ENCODE data around the gene VEPH1. TPM values are rescaled to one million over a fixed set of nuclear protein-coding genes. Genes with fewer than 3 reads are reported as not detected.

VEPH1 gene
- total RNA-seq, 1 donor from 2014 or later = 0.16 TPM

DNA sequence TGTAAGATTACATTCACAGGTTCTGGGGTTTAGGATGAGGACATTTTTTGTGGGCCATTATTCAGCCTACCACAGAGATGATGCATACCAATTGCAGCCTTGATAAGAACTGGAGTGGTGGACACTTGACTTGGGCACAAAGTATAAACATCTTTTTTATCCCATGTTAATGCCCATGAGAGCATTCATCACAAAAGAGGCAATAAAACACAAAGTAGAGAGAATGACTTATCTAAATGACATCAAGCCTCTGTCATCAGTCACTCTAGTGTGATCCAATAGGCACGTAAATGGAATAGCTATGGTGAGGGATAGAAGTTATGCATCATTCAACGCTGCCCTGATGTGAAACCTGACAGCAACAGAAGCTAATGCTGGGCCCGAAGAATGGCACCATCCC, 25.8 kb downstream of the VEPH1 start:
- intact Hi-C loops (cut with micrococcal nuclease) = no loop called here
- DNase-seq = no peak
- Histone ChIP-seq H3K36me3 (no peaks in the 10 kb centered on the region), H3K9me3 (replicated peaks) (peaks cover 10% of the 10 kb centered on the region), H3K4me1 (no peaks in the 10 kb centered on the region), H3K27ac (replicated peaks) (no peak overlapping the region), H3K4me3 (no peak overlapping the region), H3K27me3 (ENCODE audit: low read depth) (no peaks in the 10 kb centered on the region)
- TF ChIP-seq, protein P1, sequence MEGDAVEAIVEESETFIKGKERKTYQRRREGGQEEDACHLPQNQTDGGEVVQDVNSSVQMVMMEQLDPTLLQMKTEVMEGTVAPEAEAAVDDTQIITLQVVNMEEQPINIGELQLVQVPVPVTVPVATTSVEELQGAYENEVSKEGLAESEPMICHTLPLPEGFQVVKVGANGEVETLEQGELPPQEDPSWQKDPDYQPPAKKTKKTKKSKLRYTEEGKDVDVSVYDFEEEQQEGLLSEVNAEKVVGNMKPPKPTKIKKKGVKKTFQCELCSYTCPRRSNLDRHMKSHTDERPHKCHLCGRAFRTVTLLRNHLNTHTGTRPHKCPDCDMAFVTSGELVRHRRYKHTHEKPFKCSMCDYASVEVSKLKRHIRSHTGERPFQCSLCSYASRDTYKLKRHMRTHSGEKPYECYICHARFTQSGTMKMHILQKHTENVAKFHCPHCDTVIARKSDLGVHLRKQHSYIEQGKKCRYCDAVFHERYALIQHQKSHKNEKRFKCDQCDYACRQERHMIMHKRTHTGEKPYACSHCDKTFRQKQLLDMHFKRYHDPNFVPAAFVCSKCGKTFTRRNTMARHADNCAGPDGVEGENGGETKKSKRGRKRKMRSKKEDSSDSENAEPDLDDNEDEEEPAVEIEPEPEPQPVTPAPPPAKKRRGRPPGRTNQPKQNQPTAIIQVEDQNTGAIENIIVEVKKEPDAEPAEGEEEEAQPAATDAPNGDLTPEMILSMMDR (IDR thresholded peaks at IDR 0.05; ENCODE audit: borderline replicate concordance) = no peak

DNA sequence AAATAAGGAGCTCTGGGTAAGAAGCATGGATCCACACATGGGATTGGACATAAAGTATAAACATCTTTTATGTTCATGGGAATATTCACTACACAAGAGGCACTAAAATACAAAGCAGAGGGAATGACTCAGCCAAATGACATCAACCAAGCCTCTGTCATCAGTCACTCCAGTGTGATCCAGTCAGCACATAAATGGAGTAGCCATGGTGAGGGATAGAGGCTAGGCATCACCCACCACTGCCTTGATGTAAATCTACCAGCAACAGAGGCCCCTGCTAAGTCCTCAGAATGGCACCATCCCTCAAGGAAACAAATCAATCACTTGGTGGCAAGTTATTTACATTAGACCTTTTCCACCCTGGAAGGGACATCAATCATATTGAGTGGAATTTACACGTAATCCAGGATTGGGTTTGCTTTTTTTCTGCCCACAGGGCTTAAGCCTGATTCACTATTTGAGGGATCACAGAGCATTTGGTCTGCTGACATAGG, 27.2 kb downstream of the VEPH1 start:
- no peaks in the 10 kb centered on the region for H3K4me1 ChIP-seq
- no peaks in the 10 kb centered on the region for H3K9me3 ChIP-seq (replicated peaks)
- intact Hi-C loops (cut with micrococcal nuclease) = no loop called here
- no peak overlapping the region for H3K4me3 ChIP-seq
- no peaks in the 10 kb centered on the region for H3K27me3 ChIP-seq (ENCODE audit: low read depth)
- no peaks in the 10 kb centered on the region for H3K36me3 ChIP-seq
- DNase-seq = no peak
- H3K27ac ChIP-seq (replicated peaks) = no peak overlapping the region
- TF ChIP-seq, protein P1 (IDR thresholded peaks at IDR 0.05; ENCODE audit: borderline replicate concordance) = no peak

DNA sequence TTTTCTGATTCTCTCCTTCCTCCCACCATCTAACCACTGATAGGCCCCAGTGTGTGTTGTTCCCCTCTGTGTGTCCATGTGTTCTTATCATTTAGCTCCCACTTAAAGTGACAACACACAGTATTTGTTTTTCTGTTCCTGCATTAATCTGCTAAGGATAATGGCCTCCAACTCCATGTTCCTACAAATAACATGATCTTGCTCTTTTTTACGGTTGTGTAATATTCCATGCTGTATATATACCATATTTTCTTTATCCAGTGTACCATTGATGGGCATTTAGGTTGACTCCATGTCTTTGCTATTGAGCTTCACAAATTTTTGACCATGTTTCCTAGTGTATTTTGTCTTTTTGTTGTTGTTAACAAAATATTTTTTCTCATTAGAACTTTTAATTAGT, 30.6 kb downstream of the VEPH1 start:
- Histone ChIP-seq H3K4me1 (no peaks in the 10 kb centered on the region), H3K27ac (replicated peaks) (no peak overlapping the region), H3K36me3 (no peaks in the 10 kb centered on the region), H3K9me3 (replicated peaks) (no peaks in the 10 kb centered on the region), H3K4me3 (no peak overlapping the region), H3K27me3 (ENCODE audit: low read depth) (no peaks in the 10 kb centered on the region)
- no peak for DNase-seq
- intact Hi-C loops (cut with micrococcal nuclease) = no loop called here
- TF ChIP-seq, protein P1 (IDR thresholded peaks at IDR 0.05; ENCODE audit: borderline replicate concordance) = no peak

DNA sequence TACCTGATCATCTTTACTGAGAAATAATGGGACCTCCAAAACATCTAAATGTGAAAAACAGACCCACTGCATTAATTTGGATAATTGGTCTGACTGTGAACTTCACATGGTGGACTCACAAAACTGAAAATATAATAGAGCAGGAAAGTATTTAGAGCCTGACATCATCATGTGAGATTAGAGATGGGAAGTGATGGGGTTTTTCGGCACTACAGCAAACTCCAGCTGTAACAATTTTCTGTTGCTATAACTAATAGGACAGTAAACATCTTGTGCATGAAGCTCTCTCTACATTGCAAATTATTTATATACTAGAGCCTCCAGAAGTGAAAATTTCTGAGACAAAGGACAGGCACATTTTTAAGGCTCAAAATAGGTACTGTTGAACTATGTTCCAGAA, 32.2 kb downstream of the VEPH1 start:
- TF ChIP-seq, protein P1 (IDR thresholded peaks at IDR 0.05; ENCODE audit: borderline replicate concordance) = no peak
- no peak overlapping the region for H3K4me3 ChIP-seq
- intact Hi-C loops (cut with micrococcal nuclease) = no loop called here
- no peaks in the 10 kb centered on the region for H3K4me1 ChIP-seq
- no peaks in the 10 kb centered on the region for H3K9me3 ChIP-seq (replicated peaks)
- H3K27ac ChIP-seq (replicated peaks) = no peak overlapping the region
- DNase-seq = no peak
- H3K27me3 ChIP-seq (ENCODE audit: low read depth) = no peaks in the 10 kb centered on the region
- no peaks in the 10 kb centered on the region for H3K36me3 ChIP-seq

DNA sequence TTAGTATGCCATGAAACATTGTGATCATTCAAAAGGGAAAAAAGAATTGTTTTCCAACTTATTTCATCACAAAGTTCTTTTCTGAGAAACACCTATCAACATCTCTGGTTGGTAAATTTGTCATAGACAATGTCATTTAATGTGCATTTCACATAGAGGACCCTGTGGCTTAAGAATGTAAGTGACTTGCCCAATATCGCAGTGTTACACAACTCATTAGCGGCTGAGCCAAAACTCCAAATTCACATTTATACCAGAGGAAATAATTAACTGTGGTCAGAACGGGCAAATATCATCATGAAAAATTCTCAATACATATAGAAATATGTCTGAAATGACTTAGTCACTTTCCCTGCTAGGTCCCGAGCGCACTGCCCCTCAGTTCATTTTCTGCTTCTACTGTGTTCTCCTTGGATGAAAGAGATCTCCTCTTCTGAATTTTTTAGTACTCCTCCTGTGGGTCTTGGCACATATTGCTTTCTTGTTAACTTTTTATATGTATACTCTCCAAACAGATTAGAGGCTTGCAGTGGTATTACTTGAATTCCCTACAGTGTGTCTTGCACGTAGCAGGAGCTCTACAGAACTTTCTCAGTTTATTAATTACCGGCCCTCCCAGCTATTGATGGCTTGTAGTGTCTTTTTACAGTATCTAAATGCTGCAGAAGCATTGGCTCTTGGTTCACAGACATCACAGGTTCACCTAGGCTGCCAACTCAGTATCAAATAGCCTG, 33.5 kb downstream of the VEPH1 start:
- no peak overlapping the region for H3K4me3 ChIP-seq
- no peaks in the 10 kb centered on the region for H3K27me3 ChIP-seq (ENCODE audit: low read depth)
- H3K36me3 ChIP-seq = no peaks in the 10 kb centered on the region
- no peaks in the 10 kb centered on the region for H3K4me1 ChIP-seq
- DNase-seq = no peak
- no peaks in the 10 kb centered on the region for H3K9me3 ChIP-seq (replicated peaks)
- intact Hi-C loops (cut with micrococcal nuclease) = no loop called here
- no peak overlapping the region for H3K27ac ChIP-seq (replicated peaks)
- TF ChIP-seq, protein P1 (IDR thresholded peaks at IDR 0.05; ENCODE audit: borderline replicate concordance) = no peak
